ENCODE data around the gene LGALS9C.
"Not testable (repeated sequence)": the region's sequence is repeated elsewhere in the genome, so short reads cannot be mapped to it uniquely, and the experiment has no call there.

- TF ChIP-seq TARDBP (IDR thresholded peaks at IDR 0.05); SUZ12 (IDR thresholded peaks at IDR 0.05); FOXK2 (IDR thresholded peaks at IDR 0.05); BHLHE40 (IDR thresholded peaks at IDR 0.05; ENCODE audit: borderline replicate concordance); SP1 (IDR thresholded peaks at IDR 0.05); FOXM1 (IDR thresholded peaks at IDR 0.05; ENCODE audit: borderline replicate concordance); ELF4 (IDR thresholded peaks at IDR 0.05); LEF1 (IDR thresholded peaks at IDR 0.05; ENCODE audit: borderline replicate concordance); ARNT (IDR thresholded peaks at IDR 0.05); ZNF384 (IDR thresholded peaks at IDR 0.05); HDGF (IDR thresholded peaks at IDR 0.05; ENCODE audit: borderline replicate concordance): not testable (repeated sequence)
- TF ChIP-seq, protein P1, sequence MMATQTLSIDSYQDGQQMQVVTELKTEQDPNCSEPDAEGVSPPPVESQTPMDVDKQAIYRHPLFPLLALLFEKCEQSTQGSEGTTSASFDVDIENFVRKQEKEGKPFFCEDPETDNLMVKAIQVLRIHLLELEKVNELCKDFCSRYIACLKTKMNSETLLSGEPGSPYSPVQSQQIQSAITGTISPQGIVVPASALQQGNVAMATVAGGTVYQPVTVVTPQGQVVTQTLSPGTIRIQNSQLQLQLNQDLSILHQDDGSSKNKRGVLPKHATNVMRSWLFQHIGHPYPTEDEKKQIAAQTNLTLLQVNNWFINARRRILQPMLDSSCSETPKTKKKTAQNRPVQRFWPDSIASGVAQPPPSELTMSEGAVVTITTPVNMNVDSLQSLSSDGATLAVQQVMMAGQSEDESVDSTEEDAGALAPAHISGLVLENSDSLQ (IDR thresholded peaks at IDR 0.05), result not testable (repeated sequence)
Measured at GRCh38 chr17:18503221-18503620, 26.6 kb downstream of the LGALS9C start.
